ENCODE data around the gene TNFRSF8. TPM values are rescaled to one million over a fixed set of nuclear protein-coding genes. Genes with fewer than 3 reads are reported as not detected.
A peak's percentile ranks its signal among the peaks of the same experiment; 100 is the strongest.

Gene TNFRSF8
- total RNA-seq, 2 experiments from 2014 or later = 6.0 to 6.5 TPM

DNA sequence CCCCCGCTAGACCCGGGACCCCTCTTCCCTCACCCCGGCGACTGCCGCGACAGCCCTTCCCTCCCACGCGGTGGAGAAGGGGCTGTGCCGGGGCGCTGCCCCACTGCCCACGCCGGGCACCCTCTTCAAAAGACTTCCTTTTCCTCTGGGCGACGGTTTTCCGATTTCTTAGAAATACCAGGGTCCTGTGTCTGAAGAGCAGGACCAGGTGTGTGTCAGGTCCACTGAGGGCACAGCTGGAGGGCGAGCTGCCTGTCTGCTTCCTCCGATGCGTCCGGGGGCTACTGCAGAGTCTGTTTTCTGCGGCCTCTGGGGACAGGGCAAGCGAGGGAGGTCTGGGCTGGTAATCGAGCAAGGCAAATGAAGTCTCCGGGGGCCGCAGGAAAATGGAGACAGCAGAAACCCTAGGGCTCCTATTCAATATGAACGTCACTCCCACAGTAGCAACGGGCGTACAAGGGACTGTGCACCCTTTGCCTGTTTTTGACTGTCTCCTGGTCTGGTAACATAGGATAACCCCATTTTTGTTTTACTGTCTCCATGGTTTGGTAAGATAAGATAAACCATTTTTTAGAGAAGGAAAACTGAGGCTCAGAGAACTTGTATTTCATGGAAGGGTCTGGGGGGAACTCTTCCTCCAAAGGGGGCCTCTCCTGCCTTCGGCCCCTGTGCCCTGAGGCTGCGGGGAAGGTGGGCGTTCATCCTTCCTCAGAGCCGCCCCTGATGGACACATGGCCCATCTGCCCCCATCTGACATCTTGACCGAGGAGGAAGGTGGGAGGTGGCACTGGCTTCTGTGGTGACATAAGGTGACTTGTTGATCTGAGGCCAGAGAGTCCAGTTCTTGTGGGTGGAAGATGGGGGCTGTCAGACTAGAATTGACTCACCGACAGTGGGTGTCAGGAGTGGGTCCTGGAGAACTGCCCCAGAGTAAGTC lies 104.7 kb downstream of the TNFRSF8 start:
- DNase-seq = no peak

DNA sequence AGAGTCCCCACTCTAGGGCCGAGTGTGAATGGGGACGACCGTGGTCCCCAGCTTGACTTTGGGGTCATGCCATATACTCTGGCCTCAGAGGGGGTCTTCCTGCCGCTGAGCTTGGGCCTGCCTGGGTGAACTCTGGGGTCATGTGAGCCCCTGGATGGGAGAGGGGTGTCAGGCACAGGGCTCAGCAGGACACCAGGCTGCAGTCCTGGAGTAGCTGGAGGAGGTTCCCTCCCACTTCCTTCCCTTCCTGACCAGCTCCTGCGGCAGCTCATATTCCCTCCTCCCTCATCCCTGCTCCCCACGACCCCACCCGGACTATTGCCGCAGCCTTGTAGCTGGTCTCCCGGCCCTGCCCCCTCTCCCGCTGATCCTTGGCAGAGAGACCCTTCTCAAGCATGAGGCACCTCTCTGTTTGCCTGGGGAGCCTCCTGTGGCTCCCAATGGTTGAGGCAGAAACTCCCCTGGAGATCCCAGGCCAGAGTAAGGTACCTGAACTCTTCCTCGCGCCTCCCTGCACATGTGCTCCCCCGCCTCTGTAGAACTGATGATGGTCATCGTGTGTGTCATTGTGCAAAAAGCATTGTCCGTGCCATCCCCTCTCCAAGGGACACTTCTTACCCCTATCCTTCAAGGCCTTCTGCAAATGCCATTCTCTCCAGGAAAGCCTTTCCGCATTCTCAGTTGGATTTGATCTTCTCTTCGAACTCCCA lies 105.5 kb downstream of the TNFRSF8 start:
- peaks cover 79% of the 10 kb centered on the region for H3K4me1 Mint-ChIP-seq
- DNase-seq = no peak
- no peaks in the 10 kb centered on the region for H3K27me3 Mint-ChIP-seq
- peaks cover 42% of the 10 kb centered on the region for H3K36me3 Mint-ChIP-seq (ENCODE audit: low read depth)
- H3K9me3 Mint-ChIP-seq = no peaks in the 10 kb centered on the region
- H3K27ac Mint-ChIP-seq = peak overlapping the region; percentile 95
- POLR2A ChIA-PET = no interaction called here
- peak overlapping the region; percentile 99 for H3K4me3 Mint-ChIP-seq
- CTCF ChIA-PET = interaction anchor here (1.4 to 3.0 kb wide), 2 partner anchors 9 to 17 kb away, joined by 3 to 15 read pairs; no protein-coding TSS in a partner anchor

More for the DNA sequence above, 104.7 kb downstream of the TNFRSF8 start:
- H3K9me3 Mint-ChIP-seq = no peaks in the 10 kb centered on the region
- peaks cover 79% of the 10 kb centered on the region for H3K4me1 Mint-ChIP-seq
- H3K27ac Mint-ChIP-seq = peak overlapping the region; percentile 95
- ChIA-PET CTCF (interaction anchor here (3.0 kb wide), 1 partner anchor 10 kb away, joined by 15 read pairs; no protein-coding TSS in a partner anchor), POLR2A (no interaction called here)
- peaks cover 41% of the 10 kb centered on the region for H3K36me3 Mint-ChIP-seq (ENCODE audit: low read depth)
- peak overlapping the region; percentile 99 for H3K4me3 Mint-ChIP-seq
- no peaks in the 10 kb centered on the region for H3K27me3 Mint-ChIP-seq

DNA sequence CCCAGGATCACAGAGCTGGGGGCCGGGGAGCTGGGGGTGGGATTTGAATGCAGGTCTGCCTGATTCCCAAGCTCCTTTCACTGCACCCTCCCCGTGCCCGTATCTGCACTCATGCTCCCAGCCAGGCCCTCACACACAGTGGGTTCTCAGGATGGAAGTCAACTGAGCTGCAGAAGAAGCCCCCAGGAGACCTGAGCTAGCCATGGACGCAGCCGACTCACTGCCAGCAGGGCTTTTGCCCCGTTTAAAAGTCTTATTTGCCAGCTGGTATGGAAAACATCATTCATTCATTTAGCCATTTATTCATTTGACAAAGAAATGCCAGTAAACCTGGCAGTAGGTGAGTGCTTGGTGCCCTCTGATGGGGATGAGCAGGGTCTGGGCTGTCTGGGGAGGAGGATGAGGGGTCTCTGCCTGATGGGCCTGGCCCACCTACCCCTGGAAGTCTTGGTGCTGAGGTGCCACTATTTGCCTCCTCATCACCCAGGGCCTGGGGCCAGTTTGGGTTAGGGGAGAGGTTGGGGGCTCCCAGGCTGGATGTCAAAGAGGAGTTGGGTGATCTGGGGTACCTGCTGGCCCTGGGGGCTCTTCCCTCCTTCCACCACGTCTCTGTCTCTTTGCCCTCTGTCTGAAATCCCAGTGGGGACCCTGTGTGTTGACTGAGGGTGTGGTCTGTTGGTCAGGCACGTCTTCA lies 106.5 kb downstream of the TNFRSF8 start:
- no peaks in the 10 kb centered on the region for H3K27me3 Mint-ChIP-seq
- no peak for DNase-seq
- H3K36me3 Mint-ChIP-seq (ENCODE audit: low read depth) = peaks cover 44% of the 10 kb centered on the region
- POLR2A ChIA-PET = no interaction called here
- H3K9me3 Mint-ChIP-seq = no peaks in the 10 kb centered on the region
- peak overlapping the region; percentile 78 for H3K27ac Mint-ChIP-seq
- peaks cover 80% of the 10 kb centered on the region for H3K4me1 Mint-ChIP-seq
- peak overlapping the region; percentile 99 for H3K4me3 Mint-ChIP-seq
- CTCF ChIA-PET = interaction anchor here (1.4 to 3.0 kb wide), 3 partner anchors 8 to 18 kb away, joined by 3 to 15 read pairs (median 5); no protein-coding TSS in a partner anchor

DNA sequence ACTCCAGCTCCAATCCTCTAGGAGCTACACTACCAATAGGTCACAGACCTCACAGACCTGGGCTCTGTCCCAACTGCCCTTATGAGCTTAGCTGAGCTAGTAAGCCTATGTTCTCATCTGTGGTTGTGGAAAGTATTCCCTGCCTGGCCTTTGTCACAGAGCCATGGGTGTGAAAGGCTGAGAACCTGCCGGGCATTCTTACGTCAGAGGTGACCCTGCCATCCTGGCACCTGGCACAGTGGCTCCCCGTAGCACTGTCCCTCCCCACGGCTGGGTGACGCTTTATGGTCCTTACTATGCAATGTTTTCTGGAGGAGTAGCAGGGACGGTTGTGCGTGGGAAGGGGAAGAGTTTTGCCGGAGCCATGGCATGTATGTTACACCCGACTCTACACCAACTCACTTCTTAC lies 107.2 kb downstream of the TNFRSF8 start:
- no peaks in the 10 kb centered on the region for H3K27me3 Mint-ChIP-seq
- H3K27ac Mint-ChIP-seq = peak overlapping the region; percentile 78
- H3K4me1 Mint-ChIP-seq = peaks cover 81% of the 10 kb centered on the region
- CTCF ChIA-PET = interaction anchor here (0.6 to 1.4 kb wide), 3 partner anchors 13 to 28 kb away, joined by 3 to 5 read pairs (median 3); no protein-coding TSS in a partner anchor
- peak overlapping the region; percentile 99 for H3K4me3 Mint-ChIP-seq
- no peak for DNase-seq
- peaks cover 46% of the 10 kb centered on the region for H3K36me3 Mint-ChIP-seq (ENCODE audit: low read depth)
- POLR2A ChIA-PET = no interaction called here
- no peaks in the 10 kb centered on the region for H3K9me3 Mint-ChIP-seq

DNA sequence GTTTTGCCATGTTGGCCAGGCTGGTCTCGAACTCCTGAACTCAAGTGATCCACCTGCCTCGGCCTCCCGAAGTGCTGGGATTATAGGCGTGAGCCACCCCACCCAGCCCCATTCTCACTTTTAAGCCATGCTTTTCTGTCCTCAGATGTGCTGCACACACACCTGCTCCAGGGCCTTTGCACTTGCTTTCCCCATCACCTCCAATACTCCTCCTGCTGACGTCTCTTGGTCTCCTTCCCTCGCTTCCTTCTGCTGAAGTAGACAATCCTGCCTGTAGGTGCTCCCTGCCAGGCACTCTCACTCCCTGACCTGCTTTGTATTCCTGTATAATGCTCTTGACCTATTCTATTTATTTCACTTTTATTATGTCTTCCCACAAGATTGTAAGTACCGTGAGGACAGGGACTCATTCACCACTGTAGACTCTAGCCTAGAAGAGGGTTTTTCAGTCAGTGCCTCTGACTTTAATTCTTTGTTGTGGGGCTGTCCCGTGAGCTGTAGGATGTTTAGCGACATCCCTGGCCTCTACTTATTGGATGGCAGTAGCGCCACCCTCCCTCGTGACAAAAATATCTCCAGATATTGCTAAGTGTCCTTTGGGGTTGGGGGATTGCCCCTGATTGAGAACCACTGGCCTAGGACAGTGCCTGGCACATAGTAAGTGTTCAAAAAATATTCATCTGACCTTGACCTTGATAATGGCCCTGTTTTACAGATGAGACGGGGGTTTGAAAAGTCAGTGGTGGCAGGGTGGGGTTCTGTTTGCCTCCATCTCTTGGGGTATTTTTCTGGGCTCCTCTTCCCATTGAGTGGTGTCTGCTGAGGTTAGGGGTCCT lies 108.3 kb downstream of the TNFRSF8 start:
- H3K27me3 Mint-ChIP-seq = no peaks in the 10 kb centered on the region
- CTCF ChIA-PET = interaction anchor here (0.6 to 1.7 kb wide), 4 partner anchors 10 to 29 kb away, joined by 3 to 6 read pairs (median 4); no protein-coding TSS in a partner anchor
- DNase-seq = no peak

DNA sequence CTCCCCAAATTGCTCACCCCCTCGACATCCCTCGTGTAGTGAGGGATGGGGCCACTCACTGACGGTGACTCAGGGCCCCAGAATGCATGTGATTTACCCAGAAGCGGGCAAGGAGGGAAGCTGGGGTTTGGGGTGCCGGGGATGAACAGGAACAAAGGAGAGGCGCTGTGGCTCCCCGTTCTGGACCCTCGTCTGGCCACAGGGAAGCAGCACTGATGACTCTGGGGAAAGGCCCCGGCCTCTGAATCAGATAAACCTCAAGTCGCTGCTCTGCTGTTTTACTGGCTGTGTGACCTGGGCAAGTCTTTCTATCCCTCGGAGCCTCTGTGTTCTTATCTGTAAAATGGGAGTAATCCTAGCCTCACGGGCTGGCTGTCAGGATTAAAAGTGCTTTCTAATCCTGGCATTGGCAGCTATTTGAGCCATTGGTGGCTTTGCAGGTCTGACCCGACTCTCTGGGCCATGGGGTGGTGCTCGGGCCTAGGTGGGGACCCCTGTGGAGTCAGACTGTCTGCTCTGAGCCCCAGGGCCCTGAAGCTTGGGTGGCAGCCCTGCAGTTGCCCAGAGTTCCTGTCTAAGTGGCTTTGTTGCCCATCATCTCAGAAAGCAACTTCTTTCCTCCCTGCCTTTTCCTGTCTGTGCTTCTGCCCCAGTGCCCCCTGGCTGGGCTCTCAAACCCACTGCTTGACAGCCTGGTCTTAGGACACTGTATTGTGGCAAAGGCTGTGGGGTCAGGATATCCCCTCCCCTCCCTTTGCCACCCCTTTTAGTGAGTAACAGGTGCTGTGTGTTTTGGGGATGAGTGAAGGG lies 109.1 kb downstream of the TNFRSF8 start:
- H3K27me3 Mint-ChIP-seq = no peaks in the 10 kb centered on the region
- H3K36me3 Mint-ChIP-seq (ENCODE audit: low read depth) = peaks cover 61% of the 10 kb centered on the region
- no peaks in the 10 kb centered on the region for H3K9me3 Mint-ChIP-seq
- POLR2A ChIA-PET = no interaction called here
- peaks cover 91% of the 10 kb centered on the region for H3K4me1 Mint-ChIP-seq
- no peak for DNase-seq
- H3K27ac Mint-ChIP-seq = peak overlapping the region; percentile 97
- H3K4me3 Mint-ChIP-seq = peak overlapping the region; percentile 64
- CTCF ChIA-PET = interaction anchor here (1.7 kb wide), 1 partner anchor 10 kb away, joined by 6 read pairs; no protein-coding TSS in a partner anchor

More for the DNA sequence above, 108.3 kb downstream of the TNFRSF8 start:
- peak overlapping the region; percentile 97 for H3K27ac Mint-ChIP-seq
- peak overlapping the region; percentile 64 for H3K4me3 Mint-ChIP-seq
- H3K36me3 Mint-ChIP-seq (ENCODE audit: low read depth) = peaks cover 55% of the 10 kb centered on the region
- no peaks in the 10 kb centered on the region for H3K9me3 Mint-ChIP-seq
- H3K4me1 Mint-ChIP-seq = peaks cover 87% of the 10 kb centered on the region
- POLR2A ChIA-PET = no interaction called here

DNA sequence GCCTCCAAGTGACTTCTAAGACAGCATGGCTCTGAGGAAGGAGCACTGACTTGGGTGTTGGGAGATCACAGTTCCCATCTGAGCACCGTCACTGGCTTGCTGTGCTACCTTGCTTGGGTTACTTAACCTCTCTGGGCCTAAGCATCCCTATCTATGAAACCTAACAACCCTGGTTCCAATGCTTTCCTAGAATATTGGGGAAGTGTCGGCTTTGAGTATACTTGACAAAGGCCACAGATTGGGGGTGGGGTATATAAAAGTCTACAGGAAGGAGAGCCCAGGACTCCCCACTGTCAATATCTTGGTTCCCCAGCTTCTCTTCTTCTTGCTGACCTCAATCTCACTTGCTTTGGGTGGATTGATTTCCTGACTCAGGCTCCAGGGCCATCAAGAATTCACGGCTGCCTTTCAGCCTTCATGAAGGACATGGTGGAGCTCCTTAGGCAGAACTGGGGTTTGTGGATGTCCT lies 110.0 kb downstream of the TNFRSF8 start:
- Mint-ChIP-seq H3K4me1 (peaks cover 93% of the 10 kb centered on the region), H3K27me3 (no peaks in the 10 kb centered on the region), H3K9me3 (no peaks in the 10 kb centered on the region), H3K4me3 (peak overlapping the region; percentile 72), H3K27ac (peak overlapping the region; percentile 97), H3K36me3 (ENCODE audit: low read depth) (peaks cover 56% of the 10 kb centered on the region)
- ChIA-PET CTCF (interaction anchor here (0.8 to 1.7 kb wide), 3 partner anchors 11 to 48 kb away, joined by 3 to 5 read pairs (median 5); no protein-coding TSS in a partner anchor), POLR2A (no interaction called here)
- no peak for DNase-seq

DNA sequence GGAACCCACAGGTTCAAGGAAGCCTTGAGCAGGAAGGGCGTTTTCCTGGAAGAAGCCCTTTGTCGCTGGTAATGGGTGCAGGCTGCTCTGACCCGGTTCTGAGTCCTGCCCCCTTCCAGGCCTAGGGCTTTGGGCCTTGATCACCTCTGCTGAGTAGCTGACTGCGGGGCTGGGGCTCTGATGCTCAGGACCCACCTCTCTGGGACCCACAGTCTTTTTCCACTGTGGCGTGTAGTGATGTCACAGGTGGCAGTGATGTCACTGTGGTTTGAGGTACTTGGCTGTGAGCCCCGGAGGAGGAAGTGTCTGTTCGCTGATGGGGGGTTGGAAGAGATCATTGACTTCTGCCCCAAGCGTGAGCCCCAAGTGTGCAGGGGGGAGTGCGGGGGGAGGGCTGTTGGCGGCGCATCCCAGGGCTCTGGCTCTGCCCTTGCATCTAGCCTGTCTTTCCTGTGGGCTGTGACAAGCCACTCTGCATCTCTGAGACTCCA lies 110.6 kb downstream of the TNFRSF8 start:
- Mint-ChIP-seq H3K4me1 (peaks cover 93% of the 10 kb centered on the region), H3K27me3 (no peaks in the 10 kb centered on the region), H3K4me3 (peak overlapping the region; percentile 72), H3K9me3 (no peaks in the 10 kb centered on the region), H3K27ac (peak overlapping the region; percentile 97), H3K36me3 (ENCODE audit: low read depth) (peaks cover 56% of the 10 kb centered on the region)
- ChIA-PET POLR2A (no interaction called here), CTCF (interaction anchor here (0.8 to 1.7 kb wide), 3 partner anchors 11 to 49 kb away, joined by 3 to 5 read pairs (median 5); no protein-coding TSS in a partner anchor)
- peak; percentile 93 for DNase-seq

DNA sequence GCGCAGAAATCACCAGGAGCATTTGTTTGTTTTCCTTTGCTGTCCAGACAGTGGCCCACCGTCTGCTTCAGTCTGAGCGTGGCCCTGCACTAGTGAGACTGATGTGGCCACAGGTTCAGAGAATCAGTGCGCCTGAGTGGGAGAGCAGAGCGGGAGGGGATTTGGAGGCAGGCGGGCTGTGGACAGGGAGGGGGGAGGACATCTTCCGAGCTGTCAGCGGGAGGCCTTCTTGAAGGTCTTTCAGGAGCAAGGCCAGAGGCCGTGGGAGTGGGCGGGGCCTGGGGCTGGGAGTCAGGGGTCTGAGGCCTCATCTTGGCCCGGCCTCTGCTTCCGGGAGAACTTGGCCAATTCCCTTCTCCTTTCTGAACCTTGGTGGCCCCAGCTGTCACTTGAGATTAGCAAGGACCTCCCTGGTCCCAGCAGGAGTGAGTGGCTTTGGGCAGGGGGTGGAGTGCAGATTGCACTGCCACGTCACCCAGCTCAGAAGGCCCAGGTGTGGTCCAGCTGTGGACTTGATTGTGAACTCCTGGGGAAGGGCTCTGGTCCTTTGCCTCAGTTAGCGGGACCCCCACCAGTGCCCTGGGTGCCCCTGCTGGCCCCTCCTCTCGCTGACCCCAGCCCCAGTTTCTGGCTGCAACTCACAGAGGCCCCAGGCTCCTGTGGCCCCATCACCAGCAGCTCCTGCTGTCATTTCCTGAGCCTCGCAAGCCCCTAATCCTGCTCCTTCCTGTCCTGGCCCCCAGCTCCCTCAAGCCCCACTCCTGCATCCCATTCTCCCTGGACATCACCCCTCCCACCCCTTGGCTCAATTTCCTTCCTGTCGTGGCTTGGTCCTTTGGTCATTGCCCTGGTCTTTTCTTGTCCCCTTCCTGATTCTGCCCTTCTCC lies 112.1 kb downstream of the TNFRSF8 start:
- peak overlapping the region; percentile 97 for H3K27ac Mint-ChIP-seq
- ChIA-PET CTCF (interaction anchor here (0.7 to 4.9 kb wide), 3 partner anchors 25 to 67 kb away, joined by 3 to 27 read pairs (median 6); no protein-coding TSS in a partner anchor), POLR2A (no interaction called here)
- DNase-seq = no peak
- peak overlapping the region; percentile 72 for H3K4me3 Mint-ChIP-seq
- peaks cover 93% of the 10 kb centered on the region for H3K4me1 Mint-ChIP-seq
- H3K9me3 Mint-ChIP-seq = no peaks in the 10 kb centered on the region
- peaks cover 52% of the 10 kb centered on the region for H3K36me3 Mint-ChIP-seq (ENCODE audit: low read depth)
- H3K27me3 Mint-ChIP-seq = no peaks in the 10 kb centered on the region
